Activated CD4-positive, alpha-beta T cell treated with anti-CD3 and anti-CD28 coated beads, Interleukin-2, Interleukin-4, amounts not matched to agents 100 ng/mL and 50 ng/mL, durations not matched to agents 16 hours and 8 hours (primary cell): ENCODE measurements around the gene RAI14.
A peak's percentile ranks its signal among the peaks of the same experiment; 100 is the strongest.

Source experiments
- DNase-seq: peaks from one replicate; pipeline ENCODE4 v3.0.0-alpha.2; 2020; ENCODE audit warnings: low spot score

Gene RAI14

GRCh38 chr5:34677428-34677827, 21.3 kb downstream of the RAI14 start:
- no peak for DNase-seq

GRCh38 chr5:34680896-34681295, 24.8 kb downstream of the RAI14 start:
- no peak for DNase-seq

GRCh38 chr5:34682926-34683623, 26.9 kb downstream of the RAI14 start:
- no peak for DNase-seq

GRCh38 chr5:34684281-34684979, 28.3 kb downstream of the RAI14 start:
- no peak for DNase-seq

- DNase-seq: no peak
Measured at GRCh38 chr5:34684980-34685352, 28.8 kb downstream of the RAI14 start.

GRCh38 chr5:34685485-34686165, 29.5 kb downstream of the RAI14 start:
- DNase-seq: peak; percentile 16

- no peak for DNase-seq
Measured at GRCh38 chr5:34686762-34687268, 30.7 kb downstream of the RAI14 start.

- no peak for DNase-seq
Measured at GRCh38 chr5:34687269-34688011, 31.3 kb downstream of the RAI14 start.

GRCh38 chr5:34688015-34688810, 32.1 kb downstream of the RAI14 start:
- no peak for DNase-seq

GRCh38 chr5:34690301-34690700, 34.2 kb downstream of the RAI14 start:
- DNase-seq: no peak

- DNase-seq: no peak
Measured at GRCh38 chr5:34690898-34691297, 34.8 kb downstream of the RAI14 start.

- DNase-seq: no peak
Measured at GRCh38 chr5:34691326-34691725, 35.2 kb downstream of the RAI14 start.

GRCh38 chr5:34692786-34693185, 36.7 kb downstream of the RAI14 start:
- no peak for DNase-seq

GRCh38 chr5:34694012-34694411, 37.9 kb downstream of the RAI14 start:
- DNase-seq: no peak

- DNase-seq: no peak
Measured at GRCh38 chr5:34694685-34695084, 38.6 kb downstream of the RAI14 start.

GRCh38 chr5:34695275-34696027, 39.3 kb downstream of the RAI14 start:
- DNase-seq: no peak

GRCh38 chr5:34697308-34698108, 41.4 kb downstream of the RAI14 start:
- DNase-seq: no peak

- no peak for DNase-seq
Measured at GRCh38 chr5:34698109-34698419, 41.9 kb downstream of the RAI14 start.

- DNase-seq: no peak
Measured at GRCh38 chr5:34698754-34699153, 42.6 kb downstream of the RAI14 start.
